ENCODE measurements around the gene PPIA. TPM values are rescaled to one million over a fixed set of nuclear protein-coding genes. Genes with fewer than 3 reads are reported as not detected.
"Not testable (repeated sequence)": the region's sequence is repeated elsewhere in the genome, so short reads cannot be mapped to it uniquely, and the experiment has no call there.

Gene PPIA
- total RNA-seq, 1 experiment from 2014 or later, result 4,792 TPM

GRCh38 chr7:44811571-44811970 lies 15.1 kb downstream of the PPIA start:
- H3K36me3 ChIP-seq, result no peaks in the 10 kb centered on the region
- no peaks in the 10 kb centered on the region for H3K4me1 ChIP-seq
- H3K9me3 ChIP-seq (replicated peaks), result no peaks in the 10 kb centered on the region
- DNase-seq, result no peak
- no peak overlapping the region for H3K27ac ChIP-seq
- no peak overlapping the region for H3K4me3 ChIP-seq
- H3K27me3 ChIP-seq, result no peaks in the 10 kb centered on the region

GRCh38 chr7:44814919-44815318 lies 18.4 kb downstream of the PPIA start:
- H3K27me3 ChIP-seq, result no peaks in the 10 kb centered on the region
- H3K4me1 ChIP-seq, result no peaks in the 10 kb centered on the region
- DNase-seq, result no peak
- H3K4me3 ChIP-seq, result no peak overlapping the region
- no peaks in the 10 kb centered on the region for H3K9me3 ChIP-seq (replicated peaks)
- H3K36me3 ChIP-seq, result no peaks in the 10 kb centered on the region
- H3K27ac ChIP-seq, result no peak overlapping the region

- H3K4me3 ChIP-seq, result no peak overlapping the region
- DNase-seq, result no peak
- no peaks in the 10 kb centered on the region for H3K27me3 ChIP-seq
- H3K36me3 ChIP-seq, result peaks cover 3% of the 10 kb centered on the region; the same call in 1 of the 2 replicates
- no peaks in the 10 kb centered on the region for H3K9me3 ChIP-seq (replicated peaks)
- H3K4me1 ChIP-seq, result no peaks in the 10 kb centered on the region
- H3K27ac ChIP-seq, result no peak overlapping the region
These were observed 22.8 kb downstream of the PPIA start for GRCh38 chr7:44819292-44819691.

- Histone ChIP-seq H3K36me3 (peaks cover 29% of the 10 kb centered on the region), H3K4me1 (no peaks in the 10 kb centered on the region), H3K4me3 (no peak overlapping the region), H3K27me3 (no peaks in the 10 kb centered on the region), H3K27ac (no peak overlapping the region), H3K9me3 (replicated peaks) (no peaks in the 10 kb centered on the region)
- no peak for DNase-seq
These were observed 26.8 kb downstream of the PPIA start for GRCh38 chr7:44823255-44823781.

- H3K9me3 ChIP-seq (replicated peaks), result no peaks in the 10 kb centered on the region
- H3K27ac ChIP-seq, result no peak overlapping the region
- no peak overlapping the region for H3K4me3 ChIP-seq
- peaks cover 45% of the 10 kb centered on the region for H3K36me3 ChIP-seq
- no peaks in the 10 kb centered on the region for H3K27me3 ChIP-seq
- no peak for DNase-seq
- no peaks in the 10 kb centered on the region for H3K4me1 ChIP-seq
These were observed 28.5 kb downstream of the PPIA start for GRCh38 chr7:44824894-44825526.

GRCh38 chr7:44827567-44827966 lies 31.1 kb downstream of the PPIA start:
- Histone ChIP-seq H3K27ac (no peak overlapping the region), H3K9me3 (replicated peaks) (no peaks in the 10 kb centered on the region), H3K4me1 (no peaks in the 10 kb centered on the region), H3K36me3 (peaks cover 65% of the 10 kb centered on the region), H3K4me3 (no peak overlapping the region), H3K27me3 (no peaks in the 10 kb centered on the region)
- DNase-seq, result no peak

DNA sequence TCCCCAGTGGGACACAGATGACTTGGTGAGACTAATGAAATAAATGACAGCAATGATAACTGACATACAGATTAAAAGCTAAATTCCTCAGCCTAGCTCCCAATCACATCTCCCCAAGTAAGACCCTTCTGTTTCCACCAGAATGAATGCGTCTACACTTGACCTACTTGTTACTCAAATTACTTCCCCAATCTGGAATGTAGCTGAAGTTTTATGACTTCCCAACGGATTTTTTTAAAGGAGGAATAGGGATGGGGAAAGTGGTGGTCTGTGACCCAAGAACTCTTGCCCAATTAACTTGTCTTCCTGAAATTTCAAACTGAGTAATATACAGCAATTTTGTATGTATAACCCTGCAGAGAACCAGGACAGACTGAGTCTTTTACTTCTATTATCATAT lies 42.3 kb downstream of the PPIA start:
- Histone ChIP-seq H3K4me3 (no peak overlapping the region), H3K36me3 (peaks cover 85% of the 10 kb centered on the region), H3K27me3 (no peaks in the 10 kb centered on the region), H3K4me1 (no peaks in the 10 kb centered on the region), H3K9me3 (replicated peaks) (no peaks in the 10 kb centered on the region), H3K27ac (no peak overlapping the region)
- DNase-seq, result no peak

- not testable (repeated sequence) for H3K9me3 ChIP-seq (replicated peaks); DNase-seq; H3K27ac ChIP-seq; H3K4me3 ChIP-seq; H3K4me1 ChIP-seq; H3K27me3 ChIP-seq
- H3K36me3 ChIP-seq, result peaks cover 56% of the 10 kb centered on the region
These were observed 46.2 kb downstream of the PPIA start for GRCh38 chr7:44842675-44843074.

DNA sequence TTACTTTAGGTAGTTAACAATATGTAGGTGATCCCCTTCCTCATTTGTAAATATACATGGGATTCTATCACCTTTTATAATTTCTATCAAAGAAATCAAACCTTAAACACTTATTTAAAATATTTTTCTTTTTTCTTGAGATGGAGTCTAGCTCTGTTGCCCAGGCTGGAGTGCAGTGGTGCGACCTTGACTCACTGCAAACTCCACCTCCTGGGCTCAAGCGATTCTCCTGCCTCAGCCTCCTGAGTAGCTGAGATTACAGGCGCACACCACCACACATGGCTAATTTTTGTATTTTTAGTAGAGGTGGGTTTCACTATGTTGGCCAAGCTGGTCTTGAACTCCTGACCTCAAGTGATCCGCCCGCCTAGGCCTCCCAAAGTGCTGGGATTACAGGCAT lies 47.0 kb downstream of the PPIA start:
- not testable (repeated sequence) for H3K27ac ChIP-seq; H3K27me3 ChIP-seq; H3K4me3 ChIP-seq; H3K9me3 ChIP-seq (replicated peaks); DNase-seq; H3K4me1 ChIP-seq
- H3K36me3 ChIP-seq, result peaks cover 49% of the 10 kb centered on the region

GRCh38 chr7:44845451-44845850 lies 49.0 kb downstream of the PPIA start:
- Histone ChIP-seq H3K4me3 (peak overlapping the region; percentile 74), H3K27me3 (no peaks in the 10 kb centered on the region), H3K36me3 (peaks cover 30% of the 10 kb centered on the region), H3K4me1 (peaks cover 10% of the 10 kb centered on the region; the same call in 1 of the 2 replicates), H3K9me3 (replicated peaks) (no peaks in the 10 kb centered on the region), H3K27ac (no peak overlapping the region)
- no peak for DNase-seq

DNA sequence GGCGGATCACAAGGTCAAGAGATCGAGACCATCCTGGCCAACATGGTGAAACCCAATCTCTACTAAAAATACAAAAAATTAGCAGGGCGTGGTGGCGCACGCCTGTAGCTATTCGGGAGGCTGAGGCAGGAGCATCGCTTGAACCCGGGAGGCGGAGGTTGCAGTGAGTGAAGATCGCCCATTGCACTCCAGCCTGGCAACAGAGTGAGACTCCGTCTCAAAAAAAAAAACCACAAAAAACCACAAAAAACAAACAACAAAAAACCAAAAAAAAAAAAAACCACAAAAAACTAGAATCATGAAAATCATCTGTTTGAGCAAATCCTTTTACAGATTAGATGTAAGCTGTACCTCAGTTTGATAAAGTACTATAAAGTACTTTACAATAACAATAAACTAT lies 49.9 kb downstream of the PPIA start:
- not testable (repeated sequence) for H3K27ac ChIP-seq; H3K27me3 ChIP-seq; DNase-seq; H3K9me3 ChIP-seq (replicated peaks)
- H3K4me1 ChIP-seq, result peaks cover 10% of the 10 kb centered on the region; the same call in 1 of the 2 replicates
- peak overlapping the region; percentile 74 for H3K4me3 ChIP-seq
- H3K36me3 ChIP-seq, result peaks cover 21% of the 10 kb centered on the region

DNA sequence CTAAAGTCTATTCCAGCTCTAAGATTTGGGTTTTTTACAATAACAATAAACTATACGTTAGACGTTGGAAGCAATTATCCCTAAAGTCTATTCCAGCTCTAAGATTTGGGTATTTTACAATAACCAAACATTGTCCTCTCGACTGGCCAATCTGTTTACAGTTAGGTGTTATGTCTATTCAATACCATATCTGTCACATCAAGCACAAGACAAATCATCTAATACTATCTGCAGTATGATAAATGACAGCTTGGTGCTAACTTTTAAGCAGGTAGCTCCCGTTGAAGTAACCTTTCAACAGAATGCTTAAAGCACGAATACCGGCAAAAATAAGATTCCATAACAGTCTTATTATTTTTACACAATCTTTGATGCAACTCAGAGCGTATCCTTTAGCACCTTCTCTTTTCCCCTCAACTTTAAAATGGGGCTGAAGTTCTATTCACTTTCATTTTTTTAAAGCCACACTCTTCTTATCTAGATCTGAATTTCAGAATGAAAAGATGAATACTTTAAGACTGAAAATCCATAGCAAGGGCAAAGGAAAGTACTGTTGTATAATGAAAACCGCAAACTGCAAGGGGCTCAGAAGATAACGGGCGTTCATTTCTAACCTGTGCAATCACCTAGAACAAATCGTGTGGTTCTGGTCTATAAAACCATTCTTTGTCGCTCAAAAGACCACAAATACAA lies 50.5 kb downstream of the PPIA start:
- no peaks in the 10 kb centered on the region for H3K27me3 ChIP-seq
- DNase-seq, result peak in 1 of 2 experiments; percentile 16

DNA sequence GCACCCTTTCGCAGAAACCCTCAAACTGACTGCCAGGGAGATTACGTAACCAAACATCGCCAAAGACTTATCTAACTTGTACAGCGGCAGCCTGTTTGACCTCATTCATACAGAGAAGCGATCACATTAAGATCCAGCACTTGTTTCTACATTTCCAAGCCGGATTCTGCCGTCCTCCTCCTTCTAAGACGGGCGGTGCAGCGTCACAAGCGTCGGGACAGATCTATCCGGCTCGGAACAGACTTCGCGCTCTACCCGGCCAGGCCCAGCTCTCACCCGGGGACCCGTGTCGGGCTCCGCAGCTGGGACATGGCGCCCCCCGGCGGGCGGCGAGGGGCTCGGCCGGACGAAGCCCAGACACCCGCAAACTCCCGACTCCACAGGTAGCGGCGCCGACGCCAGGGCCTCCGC lies 51.0 kb downstream of the PPIA start:
- Histone ChIP-seq H3K4me3 (peak overlapping the region; percentile 74), H3K27ac (peak overlapping the region; percentile 83), H3K27me3 (no peaks in the 10 kb centered on the region), H3K9me3 (replicated peaks) (no peaks in the 10 kb centered on the region), H3K36me3 (peaks cover 10% of the 10 kb centered on the region), H3K4me1 (peaks cover 10% of the 10 kb centered on the region; the same call in 1 of the 2 replicates)
- DNase-seq, result peak; percentile 90 to 92

More for the DNA sequence above, 50.5 kb downstream of the PPIA start:
- H3K4me3 ChIP-seq, result peak overlapping the region; percentile 74
- H3K9me3 ChIP-seq (replicated peaks), result no peaks in the 10 kb centered on the region
- peak overlapping the region; percentile 83 for H3K27ac ChIP-seq
- peaks cover 10% of the 10 kb centered on the region; the same call in 1 of the 2 replicates for H3K4me1 ChIP-seq
- peaks cover 15% of the 10 kb centered on the region for H3K36me3 ChIP-seq

DNA sequence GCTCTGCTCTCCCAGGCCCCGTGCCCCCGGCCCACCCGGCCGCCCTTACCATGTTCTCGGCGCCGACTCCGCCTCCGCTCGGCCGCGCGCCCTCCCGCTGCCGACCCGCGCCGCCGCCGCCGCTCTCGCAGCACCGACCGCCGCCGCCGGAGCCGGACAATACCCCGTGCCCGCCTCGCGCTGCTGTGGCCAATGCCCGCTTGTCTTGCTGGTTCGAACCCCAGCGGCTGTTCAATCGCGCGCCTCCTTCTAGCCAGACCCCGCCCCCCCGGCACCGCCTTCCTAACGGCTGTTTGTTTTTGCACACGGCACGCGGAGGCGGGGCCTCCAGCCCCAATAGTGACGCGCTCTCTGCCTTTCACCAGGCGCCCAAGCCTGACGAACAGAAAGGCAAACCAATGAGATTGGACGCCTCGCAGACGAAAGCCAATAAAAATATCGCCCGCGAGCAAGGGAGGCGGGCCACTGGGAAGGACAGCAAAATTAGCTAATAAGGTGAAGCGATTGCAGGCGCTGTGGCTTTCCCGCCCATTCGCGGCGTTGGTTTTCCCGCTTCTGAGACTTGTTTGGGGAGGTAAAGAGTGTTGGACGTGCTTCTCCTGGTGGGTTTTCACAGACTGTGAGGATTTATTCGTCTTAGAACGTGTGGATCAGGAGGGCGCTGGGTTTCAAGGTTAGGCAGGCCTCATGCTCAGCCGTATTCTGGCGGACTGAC lies 51.6 kb downstream of the PPIA start, which contains the start of gene H2AZ2:
Gene H2AZ2, minus strand, starts transcription at position 168 of the 715 bp plus-strand sequence. Its CDS starts 116 bp downstream, at position 52.
- peak; percentile 100 for DNase-seq
- H3K36me3 ChIP-seq, result peaks cover 7% of the 10 kb centered on the region; the same call in 1 of the 2 replicates
- H3K27me3 ChIP-seq, result no peaks in the 10 kb centered on the region
- H3K27ac ChIP-seq, result peak within 1 kb of the TSS; percentile 99
- H3K9me3 ChIP-seq (replicated peaks), result no peaks in the 10 kb centered on the region
- peak within 1 kb of the TSS; percentile 74 for H3K4me3 ChIP-seq
- peaks cover 10% of the 10 kb centered on the region; the same call in 1 of the 2 replicates for H3K4me1 ChIP-seq

Data from SJCRH30 (cell line).